Subcutaneous adipose tissue (tissue), 4 donors: ENCODE results near the gene SND1. TPM values are rescaled to one million over a fixed set of nuclear protein-coding genes. Genes with fewer than 3 reads are reported as not detected.

Experiments used
- CTCF ChIP-seq: fragments of 450-650 bp; IDR thresholded peaks from one replicate; pipeline ENCODE4 v1.5.1; 2016; ENCODE audit warnings: low read depth, mild to moderate bottlenecking, control low read depth, antibody characterized with exemption, moderate library complexity
- total RNA-seq, 4 donors: library from RNA; depleted of rRNA; stranded (reverse); fragments of >200 nt; gene quantifications; one replicate each; pipeline ENCODE4 v1.1.0, GENCODE V29; 2016

Gene SND1
- total RNA-seq, 4 donors from 2014 or later, result 73.9 to 98.3 (median 88.9) TPM

- TF ChIP-seq CTCF, result no peak
These were observed 419.4 kb downstream of the SND1 start for GRCh38 chr7:128071376-128071775.

- TF ChIP-seq CTCF, result no peak
These were observed 419.8 kb downstream of the SND1 start for GRCh38 chr7:128071801-128072200.

- TF ChIP-seq CTCF, result no peak
These were observed 421.8 kb downstream of the SND1 start for GRCh38 chr7:128073671-128074310.

GRCh38 chr7:128074336-128074735 lies 422.3 kb downstream of the SND1 start:
- no peak for TF ChIP-seq CTCF

- TF ChIP-seq CTCF, result no peak
These were observed 422.7 kb downstream of the SND1 start for GRCh38 chr7:128074736-128075135.

- TF ChIP-seq CTCF, result no peak
These were observed 423.5 kb downstream of the SND1 start for GRCh38 chr7:128075242-128076095.

GRCh38 chr7:128076196-128076795 lies 424.3 kb downstream of the SND1 start:
- TF ChIP-seq CTCF, result no peak
